H9 (cell line): ENCODE data around the gene KRTAP4-8. TPM values are rescaled to one million over a fixed set of nuclear protein-coding genes. Genes with fewer than 3 reads are reported as not detected.

Experiments used
- DNase-seq: peaks from one replicate; pipeline ENCODE4 v3.0.0-alpha.2; 2017
- H2AFZ ChIP-seq: one replicate; pipeline ENCODE4 v1.6.1; 2013; ENCODE audit warnings: mild to moderate bottlenecking, low read length, control low read depth, moderate library complexity
- H2AK5ac ChIP-seq: 2 replicates; pipeline ENCODE4 v1.6.1; 2013; ENCODE audit warnings: low read length, control low read depth, mixed read lengths; ENCODE audit not compliant: insufficient read length
- H2BK120ac ChIP-seq: one replicate; pipeline ENCODE4 v1.6.1; 2013; ENCODE audit warnings: low read depth, mild to moderate bottlenecking, low read length, control low read depth, inconsistent platforms; ENCODE audit not compliant: poor library complexity, severe bottlenecking
- H2BK12ac ChIP-seq: 2 replicates; pipeline ENCODE4 v1.6.1; 2013; ENCODE audit warnings: low read length, control low read depth, mixed read lengths, low read depth; ENCODE audit not compliant: insufficient read length
- H2BK15ac ChIP-seq: 2 replicates; pipeline ENCODE4 v1.6.1; 2013; ENCODE audit warnings: low read depth, low read length, control low read depth
- H2BK20ac ChIP-seq: one replicate; pipeline ENCODE4 v1.6.1; 2013; ENCODE audit warnings: low read depth, mild to moderate bottlenecking, low read length, control low read depth, inconsistent platforms; ENCODE audit not compliant: poor library complexity, severe bottlenecking
- H2BK5ac ChIP-seq: 2 replicates; pipeline ENCODE4 v1.6.1; 2013; ENCODE audit warnings: low read length, control low read depth, mixed read lengths; ENCODE audit not compliant: insufficient read length
- H3K14ac ChIP-seq: 2 replicates; pipeline ENCODE4 v1.6.1; 2013; ENCODE audit warnings: low read length, control low read depth; ENCODE audit not compliant: insufficient read depth
- H3K18ac ChIP-seq: 2 replicates; pipeline ENCODE4 v1.6.1; 2013; ENCODE audit warnings: low read depth, mild to moderate bottlenecking, mixed read lengths, low read length, control low read depth; ENCODE audit not compliant: insufficient read length
- H3K23ac ChIP-seq: 2 replicates; pipeline ENCODE4 v1.6.1; 2013; ENCODE audit warnings: low read length, control low read depth, mixed read lengths, low read depth; ENCODE audit not compliant: insufficient read length
- H3K23me2 ChIP-seq: 2 replicates; pipeline ENCODE4 v1.6.1; 2013; ENCODE audit warnings: low read depth, mild to moderate bottlenecking, mixed read lengths, low read length, control low read depth; ENCODE audit not compliant: insufficient read length, poor library complexity, severe bottlenecking
- H3K27ac ChIP-seq: 2 replicates; pipeline ENCODE4 v1.5.1; 2013; ENCODE audit warnings: low read length, control low read depth, mixed read lengths, low read depth; ENCODE audit not compliant: insufficient read length
- H3K27me3 ChIP-seq: 2 replicates; pipeline ENCODE4 v1.6.1; 2013; ENCODE audit warnings: low read length, control low read depth, inconsistent platforms; ENCODE audit not compliant: insufficient read depth
- H3K4ac ChIP-seq: 2 replicates; pipeline ENCODE4 v1.6.1; 2013; ENCODE audit warnings: low read depth, mild to moderate bottlenecking, control low read depth, inconsistent platforms, low read length, moderate library complexity
- H3K4me1 ChIP-seq: 2 replicates; pipeline ENCODE4 v1.6.1; 2013; ENCODE audit warnings: low read length, control low read depth, inconsistent platforms; ENCODE audit not compliant: insufficient read depth
- H3K4me2 ChIP-seq: 2 replicates; pipeline ENCODE4 v1.6.1; 2013; ENCODE audit warnings: low read length, control low read depth, mixed read lengths; ENCODE audit not compliant: insufficient read length, insufficient read depth
- H3K56ac ChIP-seq: 2 replicates; pipeline ENCODE4 v1.6.1; 2013; ENCODE audit warnings: low read depth, mild to moderate bottlenecking, mixed read lengths, low read length, control low read depth; ENCODE audit not compliant: insufficient read length
- H3K79me1 ChIP-seq: 2 replicates; pipeline ENCODE4 v1.6.1; 2013; ENCODE audit warnings: low read depth, mild to moderate bottlenecking, moderate library complexity, low read length, control low read depth, inconsistent platforms; ENCODE audit not compliant: insufficient read depth, poor library complexity, severe bottlenecking
- H3K79me2 ChIP-seq: 2 replicates; pipeline ENCODE4 v1.6.1; 2013; ENCODE audit warnings: low read length, control low read depth, inconsistent platforms; ENCODE audit not compliant: insufficient read depth
- H3K9ac ChIP-seq: 2 replicates; pipeline ENCODE4 v1.6.1; 2013; ENCODE audit warnings: low read length, control low read depth, mixed read lengths; ENCODE audit not compliant: insufficient read length; ENCODE audit errors: extremely low read depth
- H3K9me3 ChIP-seq: one replicate; pipeline ENCODE4 v1.6.1; 2013; ENCODE audit warnings: low read depth, low read length, inconsistent platforms; ENCODE audit not compliant: control insufficient read depth
- H3T11ph ChIP-seq: one replicate; pipeline ENCODE4 v1.6.1; 2013; ENCODE audit warnings: mild to moderate bottlenecking, low read length, control low read depth, inconsistent platforms
- H4K20me1 ChIP-seq: one replicate; pipeline ENCODE4 v1.6.1; 2013; ENCODE audit not compliant: control insufficient read depth, insufficient read length, insufficient read depth
- H4K5ac ChIP-seq: 2 replicates; pipeline ENCODE4 v1.6.1; 2013; ENCODE audit warnings: low read depth, mild to moderate bottlenecking, mixed read lengths, low read length, control low read depth; ENCODE audit not compliant: insufficient read length
- H4K8ac ChIP-seq: replicated peaks from 2 replicates; pipeline ENCODE4 v1.6.1; 2013; ENCODE audit warnings: low read length, control low read depth, mixed read lengths, low read depth; ENCODE audit not compliant: insufficient read length
- H4K91ac ChIP-seq: 2 replicates; pipeline ENCODE4 v1.6.1; 2013; ENCODE audit warnings: low read depth, mild to moderate bottlenecking, moderate library complexity, mixed read lengths, low read length, control low read depth; ENCODE audit not compliant: insufficient read length
- H3K27ac Mint-ChIP-seq, 3 experiments: 2 replicates in 2 of 3; 3 replicates in 1 of 3; pipeline ENCODE4 v1.8.0; 2020 to 2021; ENCODE audit warnings: mixed read lengths in 3 of 3, mild to moderate bottlenecking in 1 of 3, moderate library complexity in 1 of 3
- H3K27me3 Mint-ChIP-seq: 2 replicates; pipeline ENCODE4 v1.8.0; 2021; ENCODE audit warnings: low read depth, mild to moderate bottlenecking, moderate library complexity, mixed read lengths
- H3K36me3 Mint-ChIP-seq, 3 experiments: 2 replicates in 2 of 3; 3 replicates in 1 of 3; pipeline ENCODE4 v1.8.0; 2020 to 2021; ENCODE audit warnings: low read depth in 3 of 3, mixed read lengths in 3 of 3; ENCODE audit not compliant: insufficient read depth in 1 of 3
- H3K4me1 Mint-ChIP-seq, 2 experiments: 2 replicates each; pipeline ENCODE4 v1.8.0; 2020; ENCODE audit warnings: mixed read lengths in 2 of 2
- H3K4me3 Mint-ChIP-seq, 2 experiments: 2 replicates in 1 of 2; 3 replicates in 1 of 2; pipeline ENCODE4 v1.8.0; 2020 to 2021; ENCODE audit warnings: mild to moderate bottlenecking in 2 of 2, mixed read lengths in 2 of 2, moderate library complexity in 1 of 2
- H3K9me3 Mint-ChIP-seq, 2 experiments: 2 replicates in 1 of 2; 3 replicates in 1 of 2; pipeline ENCODE4 v1.8.0; 2020; ENCODE audit warnings: mild to moderate bottlenecking in 2 of 2, mixed read lengths in 2 of 2, moderate library complexity in 1 of 2
- WGBS: extraction: QIAGEN DNeasy Blood & Tissue Kit; methylation state at CpG from one replicate; pipeline ENCODE4 v1.1.7; 2013; ENCODE audit warnings: missing lambda C conversion rate, low lambda C conversion rate, mixed read lengths; ENCODE audit not compliant: insufficient read length; ENCODE audit errors: extremely low coverage; 5-methylcytosine and 5-hydroxymethylcytosine counted together
- total RNA-seq: library from RNA; stranded (reverse); gene quantifications from 2 replicates; pipeline ENCODE4 v1.2.1, GENCODE V29; 2021
- TF ChIP-seq, protein P1 (sequence below): fragments of 200-600 bp; sonication (generic); conservative IDR thresholded peaks from 3 replicates; pipeline ENCODE4 v1.8.0; 2021; ENCODE audit warnings: antibody characterized with exemption, mild to moderate bottlenecking

The KRTAP4-8 gene
- total RNA-seq, 1 experiment from 2014 or later, result not detected

DNA sequence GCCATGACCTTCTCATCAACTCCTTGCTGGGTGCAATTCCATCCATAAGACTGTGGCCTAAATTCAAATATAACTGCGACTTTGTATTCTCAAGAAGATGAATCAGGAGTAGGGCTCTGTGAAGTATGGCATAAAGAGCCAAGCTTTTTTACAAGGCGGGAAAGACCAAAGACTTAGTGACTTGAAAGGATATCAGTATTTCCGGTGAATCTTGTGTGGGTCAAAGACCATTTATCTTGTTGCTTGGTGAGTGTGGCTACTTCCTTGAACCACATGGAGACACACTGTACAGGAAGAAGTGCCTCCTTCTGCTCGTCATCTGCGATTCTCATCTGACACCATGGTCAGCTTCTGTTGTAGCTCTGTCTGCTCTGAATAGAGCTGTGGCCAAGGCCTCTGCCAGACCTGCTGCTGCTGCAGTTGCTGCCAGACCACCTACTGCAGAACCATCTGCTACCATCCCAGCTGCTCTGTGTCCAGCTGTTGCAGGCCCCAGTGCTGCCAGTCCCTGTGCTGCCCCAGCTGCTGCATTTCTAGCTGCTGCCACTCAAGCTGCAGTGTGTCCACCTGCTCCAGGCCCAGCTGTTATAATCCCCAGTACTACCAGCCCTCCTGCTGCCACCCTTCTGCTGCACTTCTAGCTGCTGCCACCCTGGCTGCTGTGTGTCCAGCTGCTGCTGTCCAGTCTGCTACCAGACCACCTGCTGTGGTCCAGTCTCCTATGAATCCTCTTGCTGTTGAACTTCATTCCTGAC is 26.2 kb downstream of the KRTAP4-8 start:
- H3K27ac Mint-ChIP-seq, result no peak overlapping the region

More for the DNA sequence above, 26.2 kb downstream of the KRTAP4-8 start:
- H2BK20ac ChIP-seq, result no peak overlapping the region
- no peaks in the 10 kb centered on the region for H3K9me3 ChIP-seq
- no peak overlapping the region for H2BK15ac ChIP-seq
- H3K27me3 ChIP-seq, result no peaks in the 10 kb centered on the region
- H3K9ac ChIP-seq, result no peak overlapping the region
- H3K27ac ChIP-seq, result no peak overlapping the region
- WGBS, result no CpG with 5 or more reads among the region's 5 CpGs
- no peak overlapping the region for H4K5ac ChIP-seq
- DNase-seq, result no peak
- H3K79me1 ChIP-seq, result no peaks in the 10 kb centered on the region
- H3K56ac ChIP-seq, result no peak overlapping the region
- H3K79me2 ChIP-seq, result no peaks in the 10 kb centered on the region
- no peak overlapping the region for H2BK12ac ChIP-seq
- Mint-ChIP-seq H3K4me1 (no peaks in the 10 kb centered on the region), H3K36me3 (no peaks in the 10 kb centered on the region), H3K27me3 (no peaks in the 10 kb centered on the region; the same call in none of the 2 replicates), H3K9me3 (no peaks in the 10 kb centered on the region), H3K4me3 (no peak overlapping the region)
- no peak overlapping the region for H2BK5ac ChIP-seq
- H3K4me2 ChIP-seq, result no peak overlapping the region
- no peak overlapping the region for H2BK120ac ChIP-seq
- no peak overlapping the region for H3K14ac ChIP-seq
- TF ChIP-seq, protein P1, sequence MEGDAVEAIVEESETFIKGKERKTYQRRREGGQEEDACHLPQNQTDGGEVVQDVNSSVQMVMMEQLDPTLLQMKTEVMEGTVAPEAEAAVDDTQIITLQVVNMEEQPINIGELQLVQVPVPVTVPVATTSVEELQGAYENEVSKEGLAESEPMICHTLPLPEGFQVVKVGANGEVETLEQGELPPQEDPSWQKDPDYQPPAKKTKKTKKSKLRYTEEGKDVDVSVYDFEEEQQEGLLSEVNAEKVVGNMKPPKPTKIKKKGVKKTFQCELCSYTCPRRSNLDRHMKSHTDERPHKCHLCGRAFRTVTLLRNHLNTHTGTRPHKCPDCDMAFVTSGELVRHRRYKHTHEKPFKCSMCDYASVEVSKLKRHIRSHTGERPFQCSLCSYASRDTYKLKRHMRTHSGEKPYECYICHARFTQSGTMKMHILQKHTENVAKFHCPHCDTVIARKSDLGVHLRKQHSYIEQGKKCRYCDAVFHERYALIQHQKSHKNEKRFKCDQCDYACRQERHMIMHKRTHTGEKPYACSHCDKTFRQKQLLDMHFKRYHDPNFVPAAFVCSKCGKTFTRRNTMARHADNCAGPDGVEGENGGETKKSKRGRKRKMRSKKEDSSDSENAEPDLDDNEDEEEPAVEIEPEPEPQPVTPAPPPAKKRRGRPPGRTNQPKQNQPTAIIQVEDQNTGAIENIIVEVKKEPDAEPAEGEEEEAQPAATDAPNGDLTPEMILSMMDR, result no peak
- no peaks in the 10 kb centered on the region for H3K23me2 ChIP-seq
- no peak overlapping the region for H4K8ac ChIP-seq
- no peak overlapping the region for H2AFZ ChIP-seq
- no peak overlapping the region for H3K23ac ChIP-seq
- H3K4me1 ChIP-seq, result no peaks in the 10 kb centered on the region
- H2AK5ac ChIP-seq, result no peak overlapping the region
- H3K18ac ChIP-seq, result no peak overlapping the region
- no peak overlapping the region for H4K91ac ChIP-seq
- no peak overlapping the region for H3K4ac ChIP-seq
- no peak overlapping the region for H3T11ph ChIP-seq
- no peaks in the 10 kb centered on the region for H4K20me1 ChIP-seq
